ENCODE results near the gene EHMT1. TPM values are rescaled to one million over a fixed set of nuclear protein-coding genes. Genes with fewer than 3 reads are reported as not detected.

EHMT1 gene
- total RNA-seq, 1 donor from 2014 or later: 68.3 TPM

- DNase-seq: no peak
These were observed 55.6 kb downstream of the EHMT1 start for GRCh38 chr9:137674307-137674975.

GRCh38 chr9:137674976-137675320 lies 56.1 kb downstream of the EHMT1 start:
- no peak for DNase-seq

GRCh38 chr9:137676998-137677397 lies 58.2 kb downstream of the EHMT1 start:
- DNase-seq: no peak

DNA sequence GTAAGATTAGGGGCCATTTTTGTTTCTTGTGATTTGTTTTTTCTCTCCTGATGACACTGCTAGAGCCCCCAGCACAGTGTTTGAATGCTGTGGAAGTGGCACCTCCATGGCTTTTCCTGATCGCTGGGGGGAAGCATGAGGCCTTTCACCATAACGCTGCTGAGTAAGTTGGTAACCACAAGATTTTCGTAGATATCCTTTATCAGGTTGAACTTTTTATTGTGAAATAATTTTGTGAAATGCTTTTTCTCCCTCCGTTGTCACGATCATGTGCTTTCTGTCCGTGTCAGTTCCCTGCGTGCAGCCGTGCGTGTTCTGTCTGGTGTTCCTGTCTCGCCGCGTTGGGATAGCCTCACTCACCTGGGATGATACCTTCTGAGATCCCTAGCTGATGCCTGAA lies 59.4 kb downstream of the EHMT1 start:
- DNase-seq: no peak

GRCh38 chr9:137679249-137679648 lies 60.4 kb downstream of the EHMT1 start:
- DNase-seq: no peak

DNA sequence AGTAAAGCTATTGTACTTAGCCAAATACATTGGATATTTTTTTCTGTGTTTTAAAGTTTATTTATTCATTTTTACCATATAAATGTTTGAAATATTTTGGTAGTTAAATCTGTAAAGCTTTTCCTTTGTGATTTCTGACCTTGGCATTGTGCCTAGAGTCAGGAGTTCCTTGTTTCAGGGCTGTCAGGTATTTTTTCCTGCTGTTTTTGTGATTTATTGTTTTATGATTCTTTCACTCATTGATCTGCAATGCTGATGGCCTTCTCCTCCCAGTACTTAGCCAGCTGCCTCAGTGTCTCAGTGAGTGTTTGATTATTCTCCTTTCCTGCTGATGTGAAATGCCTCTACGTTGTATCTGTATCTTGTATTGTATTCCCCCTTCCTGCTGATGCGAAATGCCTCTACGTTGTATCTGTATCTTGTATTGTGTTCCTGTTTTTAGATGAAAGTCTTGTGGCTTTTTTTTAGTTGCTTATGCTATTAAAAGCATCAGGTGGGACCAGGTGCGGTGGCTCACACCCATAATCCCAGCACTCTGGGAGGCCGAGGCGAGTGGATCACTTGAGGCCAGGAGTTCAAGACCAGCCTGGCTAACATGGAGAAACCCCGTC lies 61.0 kb downstream of the EHMT1 start:
- DNase-seq: no peak

DNA sequence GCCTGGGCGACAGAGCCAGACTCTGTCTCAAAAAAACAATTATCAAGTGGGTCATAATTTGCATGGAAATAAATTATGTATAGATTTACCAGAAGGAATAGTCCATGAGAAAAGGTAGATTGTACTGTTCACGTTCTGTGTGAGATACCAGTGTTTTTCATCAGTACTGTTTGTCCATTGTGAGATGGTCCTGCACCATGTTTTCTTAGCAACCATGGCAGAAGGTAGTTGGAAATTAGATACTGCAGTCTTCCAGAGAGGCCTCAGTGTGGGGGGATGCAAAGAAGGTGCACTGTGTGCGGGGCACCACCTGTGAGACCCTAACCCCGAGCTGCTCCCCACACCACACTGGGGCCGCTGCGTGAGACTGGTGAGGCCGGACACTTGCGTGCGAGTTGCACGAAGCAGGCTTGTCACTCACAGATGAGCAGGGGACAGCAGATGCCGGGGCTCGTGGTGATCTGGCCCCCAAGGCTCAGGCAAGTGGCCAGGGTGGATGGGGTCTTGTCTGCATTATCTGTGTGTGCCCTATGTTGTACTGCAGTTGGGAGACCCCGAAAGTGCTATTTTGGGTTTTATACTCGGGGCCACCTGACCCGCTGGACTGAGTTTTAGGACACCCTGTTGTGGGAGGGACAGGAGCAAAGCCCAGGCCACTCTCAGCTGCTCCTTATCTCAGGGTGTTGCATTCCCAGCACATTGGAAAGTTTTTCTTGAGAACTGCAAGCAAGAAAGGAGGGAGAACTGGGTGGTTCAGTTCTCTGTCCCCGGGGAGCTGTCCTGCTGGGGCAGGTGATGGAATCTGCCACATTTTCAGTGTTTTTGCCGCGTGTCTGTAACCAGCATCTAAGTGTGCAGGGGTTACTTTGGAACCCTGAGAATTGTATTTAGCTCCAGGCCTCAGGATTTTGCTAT lies 61.9 kb downstream of the EHMT1 start:
- DNase-seq: no peak

DNA sequence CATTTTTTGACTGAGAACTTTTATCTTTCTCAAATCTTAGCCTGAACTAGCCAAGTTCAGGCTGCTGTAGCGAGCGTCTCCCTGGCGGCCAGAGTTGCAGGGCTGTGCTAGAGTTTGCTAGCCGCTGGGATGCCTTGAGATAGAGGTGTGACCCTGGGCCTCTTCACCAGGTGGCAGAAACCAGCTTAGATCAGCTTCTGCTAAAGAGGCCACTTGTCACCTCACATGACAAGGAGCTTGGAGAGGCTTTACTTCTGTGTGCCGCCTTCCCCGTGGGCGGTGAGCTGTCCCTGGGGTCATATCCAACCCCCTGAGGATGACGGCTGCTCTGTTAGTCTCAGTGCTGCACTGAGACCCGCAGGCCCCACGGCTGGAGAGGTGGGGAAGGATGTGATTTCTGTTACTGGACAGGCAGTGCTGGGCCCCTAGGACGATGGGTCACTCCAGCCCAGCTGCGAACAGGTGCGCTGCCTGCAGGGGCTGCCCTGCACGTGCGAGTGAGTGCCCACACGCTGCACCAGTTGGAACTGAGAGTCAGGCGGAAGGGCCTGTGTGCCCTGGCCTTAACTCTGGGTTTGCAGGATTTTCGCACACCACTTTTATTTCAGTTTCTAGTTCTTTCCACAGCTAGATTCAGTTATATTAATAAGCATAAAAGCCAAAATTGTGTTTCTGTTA lies 63.8 kb downstream of the EHMT1 start:
- no peak for DNase-seq

GRCh38 chr9:137683262-137683864 lies 64.6 kb downstream of the EHMT1 start:
- DNase-seq: no peak

GRCh38 chr9:137685035-137685740 lies 66.4 kb downstream of the EHMT1 start:
- no peak for DNase-seq

- DNase-seq: no peak
These were observed 67.1 kb downstream of the EHMT1 start for GRCh38 chr9:137685741-137686420.

GRCh38 chr9:137688261-137688660 lies 69.5 kb downstream of the EHMT1 start:
- no peak for DNase-seq

- DNase-seq: no peak
These were observed 69.9 kb downstream of the EHMT1 start for GRCh38 chr9:137688725-137689124.

DNA sequence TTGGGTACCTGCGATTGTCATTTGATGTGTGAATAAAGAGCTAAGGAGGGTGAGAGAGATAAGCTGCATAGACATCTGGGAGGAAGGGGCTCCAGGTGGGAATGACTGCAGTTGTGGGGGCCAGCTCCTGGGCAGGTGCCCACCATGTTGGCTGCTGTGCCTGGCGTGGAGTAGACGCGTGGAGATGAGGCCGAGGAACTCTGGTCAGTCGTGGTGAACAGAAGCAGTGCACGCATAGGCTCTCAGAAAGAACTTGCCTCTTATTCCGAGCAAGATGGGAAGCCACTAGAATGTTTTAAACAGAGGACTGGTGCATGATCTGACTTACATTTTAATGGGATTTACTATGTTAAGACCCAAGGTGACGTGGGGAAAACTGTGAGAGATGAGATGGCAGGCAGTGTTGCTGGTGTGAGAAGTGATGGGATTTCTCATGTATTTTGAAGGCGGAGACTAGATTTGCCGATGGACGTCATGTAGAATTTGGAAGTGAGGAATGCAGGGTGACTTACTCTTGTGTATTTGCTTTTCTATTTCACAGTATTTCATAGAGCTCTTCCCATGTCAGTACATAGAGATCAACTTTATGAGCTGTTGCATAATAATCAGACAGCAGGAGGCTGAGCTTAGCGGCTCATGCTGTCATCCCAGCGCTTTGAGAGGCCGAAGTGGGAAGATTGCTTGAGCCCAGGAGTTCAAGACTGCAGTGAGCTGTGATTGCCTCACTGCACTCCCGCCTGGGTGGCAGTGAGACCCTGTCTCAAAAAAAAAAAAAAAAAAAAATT lies 71.1 kb downstream of the EHMT1 start:
- DNase-seq: no peak

DNA sequence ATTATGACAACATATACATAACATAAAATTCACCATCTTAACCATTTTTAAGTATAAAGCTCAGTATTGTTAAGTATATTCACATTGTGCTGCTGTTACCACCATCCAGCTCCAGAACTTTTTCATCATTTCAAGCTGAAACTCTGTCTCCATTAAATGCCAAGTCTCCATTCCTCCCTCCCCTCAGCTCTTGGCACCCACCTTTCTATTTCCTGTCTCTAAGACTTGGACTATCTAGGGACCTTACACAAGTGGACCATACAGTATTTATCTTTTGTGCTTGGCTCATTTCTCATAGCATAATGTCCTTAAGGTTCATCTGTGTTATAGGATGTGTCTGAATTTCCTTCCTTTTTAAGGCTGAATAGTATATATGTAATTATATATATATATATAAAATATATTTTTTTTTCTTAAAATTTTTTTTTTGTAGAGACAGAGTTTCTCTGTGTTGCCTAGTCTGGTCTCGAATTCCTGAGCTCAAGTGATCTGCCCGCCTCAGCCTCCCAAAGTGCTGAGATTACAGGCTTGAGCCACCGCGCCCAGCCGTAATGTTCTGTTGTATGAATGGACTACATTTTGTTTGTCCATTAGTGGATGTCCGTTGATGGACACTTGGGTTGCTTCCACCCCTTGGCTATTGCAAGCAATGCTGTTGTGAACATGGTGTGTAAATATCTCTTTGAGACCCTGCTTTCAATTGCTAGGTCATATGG lies 72.3 kb downstream of the EHMT1 start:
- no peak for DNase-seq

DNA sequence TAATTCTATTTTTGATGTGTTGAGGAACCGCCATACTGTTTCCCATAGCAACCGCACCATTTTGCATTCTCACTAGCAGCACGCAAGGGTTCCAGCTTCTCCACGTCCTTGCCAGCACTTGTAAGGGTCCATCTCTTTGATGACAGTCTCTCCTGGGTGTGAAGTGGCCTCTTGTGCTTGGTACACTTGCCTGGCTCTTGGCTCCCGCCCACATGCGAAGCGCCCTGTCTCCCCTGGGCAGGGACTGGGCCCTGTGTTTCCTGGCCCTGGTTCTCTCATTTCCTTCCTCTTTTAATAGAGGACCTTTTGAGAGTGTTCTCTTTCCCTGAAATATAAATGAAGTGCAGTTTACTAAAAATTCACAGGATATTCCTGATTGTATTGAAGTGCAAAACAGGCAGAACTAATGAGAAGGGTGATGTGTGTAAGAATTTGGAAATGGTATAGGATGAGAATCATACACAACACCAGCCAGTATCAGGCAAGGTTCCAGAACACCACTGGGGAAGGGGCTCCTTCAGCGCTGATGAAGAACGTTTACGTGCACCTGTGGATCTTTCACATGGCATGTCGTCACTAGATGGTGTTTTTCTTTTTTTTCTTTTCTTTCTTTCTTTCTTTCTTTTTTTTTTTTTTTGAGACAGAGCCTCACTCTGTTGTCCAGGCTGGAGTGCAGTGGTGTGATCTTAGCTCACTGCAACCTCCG lies 73.0 kb downstream of the EHMT1 start:
- no peak for DNase-seq

DNA sequence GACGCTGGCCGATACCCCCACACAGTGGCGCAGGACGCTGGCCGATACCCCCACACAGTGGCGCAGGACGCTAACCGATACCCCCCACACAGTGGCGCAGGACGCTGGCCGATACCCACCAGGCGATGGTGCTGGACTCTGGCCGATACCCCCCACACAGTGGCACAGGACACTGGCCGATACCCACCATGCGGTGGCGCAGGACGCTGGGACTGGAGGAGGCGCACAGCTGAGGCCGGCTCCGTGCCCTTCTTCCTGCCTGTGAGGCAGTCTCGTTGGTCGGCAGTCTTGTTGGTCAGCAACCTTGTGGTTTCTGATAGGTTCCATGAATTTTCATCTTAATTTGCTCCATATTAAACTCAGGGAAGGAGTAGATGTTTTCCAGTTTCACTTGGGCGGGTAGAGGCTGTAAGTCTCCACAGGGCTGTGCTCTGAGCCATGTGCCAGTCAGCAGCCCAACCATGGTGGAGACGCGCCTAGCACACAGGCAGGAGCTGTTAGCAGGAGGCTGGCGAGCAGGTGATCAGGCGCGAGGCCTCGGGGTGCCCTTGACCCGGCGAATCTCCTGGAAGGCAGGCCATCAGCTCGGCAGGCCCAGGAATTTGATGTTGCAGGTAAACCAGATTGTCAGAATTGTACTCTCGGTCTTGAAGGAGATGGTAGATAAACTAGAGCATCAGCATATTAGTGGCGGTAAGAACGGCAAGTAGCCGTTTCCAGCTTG lies 75.6 kb downstream of the EHMT1 start:
- no peak for DNase-seq
